Activated CD4-positive, alpha-beta T cell treated with anti-CD3 and anti-CD28 coated beads, Interleukin-2, amount 10 ng/mL, durations not matched to agents 7 days and 5 days (primary cell): Measurements from ENCODE around the gene CST3. TPM values are rescaled to one million over a fixed set of nuclear protein-coding genes. Genes with fewer than 3 reads are reported as not detected.
"Not testable (repeated sequence)": the region's sequence is repeated elsewhere in the genome, so short reads cannot be mapped to it uniquely, and the experiment has no call there.

Experiments
- CTCF ChIA-PET: fragments of 350-600 bp; sonication (Branson Sonifier 250); formaldehyde crosslinking; loops from one replicate; lab custom pipeline; 2021; ENCODE audit warnings: antibody characterized with exemption; lab: Charles Lee
- POLR2A ChIA-PET: fragments of 350-600 bp; sonication (Branson Sonifier 250); formaldehyde crosslinking; loops from one replicate; lab custom pipeline; 2021; ENCODE audit warnings: antibody characterized with exemption; lab: Charles Lee
- DNase-seq: peaks from one replicate; pipeline ENCODE4 v3.0.0-alpha.2; 2020
- H3K27ac Mint-ChIP-seq: one replicate; pipeline ENCODE4 v1.8.0; 2021; ENCODE audit warnings: mild to moderate bottlenecking, moderate library complexity, mixed read lengths
- H3K27me3 Mint-ChIP-seq: one replicate; pipeline ENCODE4 v1.8.0; 2021; ENCODE audit warnings: mixed read lengths
- H3K36me3 Mint-ChIP-seq: one replicate; pipeline ENCODE4 v1.8.0; 2021; ENCODE audit warnings: low read depth, mixed read lengths
- H3K4me1 Mint-ChIP-seq: one replicate; pipeline ENCODE4 v1.8.0; 2021; ENCODE audit warnings: mixed read lengths
- H3K4me3 Mint-ChIP-seq: one replicate; pipeline ENCODE4 v1.8.0; 2021; ENCODE audit warnings: mild to moderate bottlenecking, moderate library complexity, mixed read lengths
- H3K9me3 Mint-ChIP-seq: one replicate; pipeline ENCODE4 v1.8.0; 2021; ENCODE audit warnings: mixed read lengths
- total RNA-seq, 2 experiments: library from RNA; stranded (reverse); gene quantifications; one replicate each; pipeline ENCODE4 v1.2.3, GENCODE V29; 2021

CST3 gene
- total RNA-seq, 2 experiments from 2014 or later: 1.6 to 2.1 TPM

GRCh38 chr20:23635768-23636090 lies 2.0 kb downstream of the CST3 start:
- H3K4me3 Mint-ChIP-seq, H3K4me1 Mint-ChIP-seq, H3K36me3 Mint-ChIP-seq, CTCF ChIA-PET, H3K27ac Mint-ChIP-seq, H3K9me3 Mint-ChIP-seq, DNase-seq, POLR2A ChIA-PET: not testable (repeated sequence)
- peaks cover 17% of the 10 kb centered on the region for H3K27me3 Mint-ChIP-seq

DNA sequence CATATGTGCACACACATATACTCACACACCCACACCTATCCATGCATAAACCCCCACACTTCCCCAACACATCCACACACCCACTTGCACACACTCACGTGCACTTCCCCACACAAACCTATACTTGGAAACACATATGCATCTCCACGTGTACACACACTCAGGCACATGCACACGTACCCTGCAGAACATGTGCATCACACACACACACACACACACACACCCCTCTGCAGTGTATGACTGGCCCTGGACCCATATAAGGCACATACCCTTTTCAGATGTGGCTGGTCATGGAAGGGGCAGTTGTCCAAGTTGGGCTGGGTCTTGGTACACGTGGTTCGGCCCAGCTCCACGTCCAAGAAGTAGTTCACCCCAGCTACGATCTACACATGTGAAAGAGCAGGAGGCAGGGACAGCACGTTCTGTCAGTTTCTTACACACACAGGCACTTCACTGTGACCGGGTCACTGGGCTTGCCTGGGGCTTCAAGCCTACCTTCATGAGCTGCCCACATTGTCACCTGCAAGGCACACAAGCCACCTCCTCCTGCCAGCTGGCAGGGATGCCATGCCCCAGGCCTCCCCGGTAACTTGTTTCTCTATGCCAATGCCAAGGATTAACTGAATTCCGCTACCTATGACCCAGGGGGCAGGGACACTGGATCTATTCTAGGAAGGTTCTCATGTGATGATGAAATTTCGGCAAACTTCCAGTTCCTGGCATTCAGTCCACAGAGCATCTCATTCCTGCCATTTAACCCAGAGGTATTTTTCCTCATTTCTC lies 2.6 kb downstream of the CST3 start:
- CTCF ChIA-PET: no interaction called here
- Mint-ChIP-seq H3K4me1 (peaks cover 6% of the 10 kb centered on the region), H3K27ac (no peak overlapping the region), H3K36me3 (no peaks in the 10 kb centered on the region), H3K27me3 (peaks cover 17% of the 10 kb centered on the region), H3K9me3 (no peaks in the 10 kb centered on the region), H3K4me3 (no peak overlapping the region)
- POLR2A ChIA-PET: no interaction called here
- no peak for DNase-seq

DNA sequence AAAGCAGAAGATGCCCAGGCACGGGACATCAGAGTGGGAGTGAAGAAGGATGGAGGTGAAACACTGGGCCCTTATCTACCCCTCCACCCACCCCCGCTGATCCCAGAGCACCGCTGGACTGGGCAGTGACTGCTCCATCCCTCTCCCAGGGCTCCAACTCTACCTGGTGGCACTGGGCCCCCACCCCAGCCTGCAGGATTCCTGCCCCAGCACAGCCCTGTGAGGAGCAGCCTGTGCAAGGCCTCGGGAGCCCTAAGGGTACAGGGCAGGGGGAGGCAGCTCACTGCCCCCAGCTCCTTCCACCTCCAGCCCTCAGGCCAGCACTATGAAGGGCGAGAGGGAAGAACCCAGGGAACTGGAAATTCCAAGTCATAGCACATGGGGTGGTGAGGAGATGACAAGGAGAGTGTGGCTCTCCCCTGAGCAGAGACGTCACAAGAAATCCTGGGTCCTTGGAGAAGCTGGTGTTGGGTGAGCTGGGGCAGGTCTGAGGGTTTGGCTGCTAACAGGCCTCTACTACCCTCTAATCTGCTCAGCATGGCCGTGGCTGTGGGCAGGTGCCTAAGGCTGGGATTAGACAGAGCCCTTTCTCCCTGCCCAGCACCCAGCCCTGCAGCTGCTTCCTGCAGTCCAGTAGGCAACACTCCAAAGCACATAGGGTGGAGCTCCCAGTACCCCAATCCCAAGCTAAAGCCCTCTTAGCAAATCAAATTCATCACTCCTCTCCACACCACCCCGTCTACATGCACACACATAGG lies 3.5 kb downstream of the CST3 start:
- H3K27me3 Mint-ChIP-seq: peaks cover 16% of the 10 kb centered on the region
- DNase-seq: no peak
- peaks cover 6% of the 10 kb centered on the region for H3K4me1 Mint-ChIP-seq
- ChIA-PET POLR2A (no interaction called here), CTCF (no interaction called here)
- H3K4me3 Mint-ChIP-seq: no peak overlapping the region
- H3K27ac Mint-ChIP-seq: no peak overlapping the region
- H3K36me3 Mint-ChIP-seq: no peaks in the 10 kb centered on the region
- no peaks in the 10 kb centered on the region for H3K9me3 Mint-ChIP-seq

- Mint-ChIP-seq H3K27me3 (peaks cover 15% of the 10 kb centered on the region), H3K9me3 (no peaks in the 10 kb centered on the region), H3K27ac (no peak overlapping the region), H3K4me1 (peaks cover 6% of the 10 kb centered on the region), H3K4me3 (no peak overlapping the region), H3K36me3 (no peaks in the 10 kb centered on the region)
- CTCF ChIA-PET: interaction anchor here (0.8 to 1.1 kb wide), 2 partner anchors 15 to 16 kb away, joined by 3 read pairs; no protein-coding TSS in a partner anchor
- POLR2A ChIA-PET: no interaction called here
- no peak for DNase-seq
Measured at GRCh38 chr20:23632711-23633573, 4.8 kb downstream of the CST3 start.

- CTCF ChIA-PET: no interaction called here
- H3K27me3 Mint-ChIP-seq: peaks cover 13% of the 10 kb centered on the region
- peaks cover 6% of the 10 kb centered on the region for H3K4me1 Mint-ChIP-seq
- H3K36me3 Mint-ChIP-seq: no peaks in the 10 kb centered on the region
- H3K4me3 Mint-ChIP-seq: no peak overlapping the region
- H3K27ac Mint-ChIP-seq: no peak overlapping the region
- DNase-seq: no peak
- no peaks in the 10 kb centered on the region for H3K9me3 Mint-ChIP-seq
- POLR2A ChIA-PET: no interaction called here
Measured at GRCh38 chr20:23631981-23632710, 5.6 kb downstream of the CST3 start.

DNA sequence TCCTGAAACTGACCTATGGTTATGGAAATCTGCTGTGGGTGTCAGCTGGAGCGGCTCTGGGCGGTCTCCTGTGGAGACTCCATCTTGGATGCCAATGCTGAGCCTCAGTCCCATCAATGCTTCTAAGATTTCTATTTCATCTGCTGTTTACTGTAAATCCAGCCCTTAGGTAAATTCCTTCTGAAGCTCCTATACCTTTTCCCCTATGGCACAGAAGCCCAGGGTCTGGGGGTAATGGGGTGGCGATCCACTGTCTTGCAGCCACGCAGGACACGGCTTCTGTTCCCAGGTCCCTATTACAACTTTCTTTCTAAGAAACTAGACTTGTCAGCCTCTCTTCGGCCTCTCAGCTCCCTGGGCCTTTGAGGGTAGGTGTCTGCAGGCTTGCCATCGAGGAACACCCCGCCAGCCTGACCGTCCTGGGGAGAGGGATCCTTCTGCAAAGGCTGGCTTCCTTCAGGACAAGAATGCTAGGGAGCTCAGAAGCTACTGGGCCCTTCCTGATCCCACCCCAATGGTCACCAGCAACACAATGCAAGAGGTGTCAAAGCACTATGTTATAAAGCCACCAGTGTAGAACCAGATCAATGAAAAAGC lies 6.4 kb downstream of the CST3 start:
- Mint-ChIP-seq H3K27me3 (peaks cover 9% of the 10 kb centered on the region), H3K27ac (no peak overlapping the region), H3K36me3 (no peaks in the 10 kb centered on the region), H3K9me3 (no peaks in the 10 kb centered on the region), H3K4me1 (no peaks in the 10 kb centered on the region), H3K4me3 (no peak overlapping the region)
- ChIA-PET CTCF (no interaction called here), POLR2A (no interaction called here)
- DNase-seq: no peak

GRCh38 chr20:23630392-23630849 lies 7.3 kb downstream of the CST3 start:
- POLR2A ChIA-PET: no interaction called here
- no peaks in the 10 kb centered on the region for H3K36me3 Mint-ChIP-seq
- no peak overlapping the region for H3K4me3 Mint-ChIP-seq
- CTCF ChIA-PET: no interaction called here
- no peaks in the 10 kb centered on the region for H3K9me3 Mint-ChIP-seq
- DNase-seq: no peak
- no peak overlapping the region for H3K27ac Mint-ChIP-seq
- no peaks in the 10 kb centered on the region for H3K4me1 Mint-ChIP-seq
- H3K27me3 Mint-ChIP-seq: peaks cover 3% of the 10 kb centered on the region

- Mint-ChIP-seq H3K27me3 (peaks cover 4% of the 10 kb centered on the region), H3K4me3 (no peak overlapping the region), H3K4me1 (no peaks in the 10 kb centered on the region), H3K27ac (no peak overlapping the region), H3K9me3 (no peaks in the 10 kb centered on the region), H3K36me3 (no peaks in the 10 kb centered on the region)
- CTCF ChIA-PET: no interaction called here
- DNase-seq: no peak
- POLR2A ChIA-PET: no interaction called here
Measured at GRCh38 chr20:23629542-23630391, 8.0 kb downstream of the CST3 start.

GRCh38 chr20:23629017-23629541 lies 8.7 kb downstream of the CST3 start:
- Mint-ChIP-seq H3K9me3 (no peaks in the 10 kb centered on the region), H3K27me3 (peaks cover 10% of the 10 kb centered on the region), H3K4me1 (no peaks in the 10 kb centered on the region), H3K27ac (no peak overlapping the region), H3K4me3 (no peak overlapping the region), H3K36me3 (no peaks in the 10 kb centered on the region)
- no peak for DNase-seq
- ChIA-PET POLR2A (no interaction called here), CTCF (no interaction called here)

- no peak for DNase-seq
- Mint-ChIP-seq H3K4me1 (no peaks in the 10 kb centered on the region), H3K4me3 (no peak overlapping the region), H3K9me3 (no peaks in the 10 kb centered on the region), H3K27ac (no peak overlapping the region), H3K36me3 (no peaks in the 10 kb centered on the region), H3K27me3 (peaks cover 14% of the 10 kb centered on the region)
- ChIA-PET CTCF (no interaction called here), POLR2A (no interaction called here)
Measured at GRCh38 chr20:23628402-23629016, 9.2 kb downstream of the CST3 start.

- POLR2A ChIA-PET: no interaction called here
- H3K9me3 Mint-ChIP-seq: no peaks in the 10 kb centered on the region
- no peaks in the 10 kb centered on the region for H3K36me3 Mint-ChIP-seq
- no peak overlapping the region for H3K4me3 Mint-ChIP-seq
- H3K27me3 Mint-ChIP-seq: peaks cover 14% of the 10 kb centered on the region
- peaks cover 6% of the 10 kb centered on the region for H3K4me1 Mint-ChIP-seq
- H3K27ac Mint-ChIP-seq: no peak overlapping the region
- CTCF ChIA-PET: no interaction called here
- no peak for DNase-seq
Measured at GRCh38 chr20:23627501-23627900, 10.3 kb downstream of the CST3 start.
